Stimulated activated CD8-positive, alpha-beta memory T cell treated with anti-CD3 and anti-CD28 coated beads, Interleukin-15, amount 100 ng/mL, for 48 hours (primary cell): ENCODE results near the gene FKBP14.

Experiments used
- DNase-seq, 2 donors: peaks; one replicate each; pipeline ENCODE4 v3.0.0-alpha.2; 2020; ENCODE audit warnings: low read depth in 2 of 2

Gene FKBP14, protein sequence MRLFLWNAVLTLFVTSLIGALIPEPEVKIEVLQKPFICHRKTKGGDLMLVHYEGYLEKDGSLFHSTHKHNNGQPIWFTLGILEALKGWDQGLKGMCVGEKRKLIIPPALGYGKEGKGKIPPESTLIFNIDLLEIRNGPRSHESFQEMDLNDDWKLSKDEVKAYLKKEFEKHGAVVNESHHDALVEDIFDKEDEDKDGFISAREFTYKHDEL

GRCh38 chr7:30026229-30027064 is at the start of gene FKBP14:
Gene FKBP14, minus strand, starts transcription at chr7:30026702. Its CDS starts 194 bp downstream, at chr7:30026508.
- DNase-seq, result peak; percentile 87 to 88

DNA sequence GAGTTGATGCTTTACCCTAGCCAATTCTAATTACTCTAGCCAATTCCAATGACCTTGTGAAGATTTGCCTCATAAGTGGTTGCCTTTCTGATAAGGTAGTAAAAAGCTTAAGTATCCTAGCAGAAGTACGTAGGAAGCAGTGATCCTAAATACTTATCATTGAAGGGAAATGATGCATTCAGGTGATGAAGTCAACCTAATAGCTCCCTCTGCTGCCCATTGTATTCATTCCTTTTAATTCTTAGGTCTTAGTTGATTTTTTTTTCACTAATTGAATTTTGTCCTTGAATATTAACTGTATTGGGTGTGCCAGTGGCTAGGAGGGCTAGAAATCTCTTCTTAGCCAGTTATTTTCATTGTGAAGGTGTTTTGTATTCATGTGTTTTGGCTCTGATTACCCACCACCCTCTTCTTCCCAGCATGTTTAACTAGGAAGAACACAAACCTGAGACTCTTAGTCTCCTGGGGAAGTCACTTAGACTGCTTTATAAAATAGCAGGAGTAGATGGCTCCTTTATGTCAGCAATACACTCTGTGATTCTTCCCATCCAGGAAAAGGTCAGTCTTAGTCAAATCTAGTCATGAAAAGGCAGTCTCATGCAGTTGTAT is 48.0 kb upstream of the FKBP14 start:
- no peak for DNase-seq

- no peak for DNase-seq
Measured at GRCh38 chr7:30072735-30073134, 46.2 kb upstream of the FKBP14 start.

GRCh38 chr7:30070052-30070451 is 43.5 kb upstream of the FKBP14 start:
- DNase-seq, result no peak

GRCh38 chr7:30069096-30069867 is 42.8 kb upstream of the FKBP14 start:
- no peak for DNase-seq

DNA sequence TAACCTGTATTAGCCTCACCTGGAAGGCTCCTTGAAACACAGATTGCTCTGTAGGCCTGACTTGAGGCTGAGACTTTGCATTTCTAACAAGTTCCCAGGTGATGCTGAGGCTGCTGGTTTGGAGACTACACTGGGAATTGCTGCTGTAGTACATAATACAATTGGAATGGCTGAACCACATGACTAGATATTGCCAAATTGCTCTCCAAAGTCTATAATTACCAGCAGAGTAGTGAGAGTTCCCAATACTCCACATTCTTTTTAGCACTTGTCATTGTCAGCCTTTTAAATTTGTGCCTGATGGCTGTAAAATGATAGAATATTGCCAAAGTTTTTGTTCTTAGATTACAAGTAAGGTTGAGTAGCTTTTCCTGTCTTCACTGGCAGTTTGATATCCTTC is 41.6 kb upstream of the FKBP14 start:
- no peak for DNase-seq

DNA sequence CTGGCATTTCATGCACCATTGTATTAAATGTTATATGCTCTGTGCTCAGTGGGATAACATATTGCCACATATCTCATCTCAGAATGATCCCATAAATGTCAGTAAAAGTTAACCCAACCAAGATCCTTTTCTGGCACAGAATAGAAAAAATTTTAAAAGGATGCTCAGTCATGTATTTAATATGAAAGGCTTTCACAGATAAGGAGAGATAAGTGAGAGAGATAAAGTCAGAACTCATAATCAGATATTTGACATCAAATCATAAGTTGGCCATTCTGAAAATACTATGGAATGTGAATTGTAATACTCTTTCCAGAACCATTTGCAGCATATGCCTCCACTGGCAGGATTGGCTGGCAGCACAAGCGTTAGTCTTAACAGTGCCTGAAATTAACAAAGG is 40.2 kb upstream of the FKBP14 start:
- no peak for DNase-seq

DNA sequence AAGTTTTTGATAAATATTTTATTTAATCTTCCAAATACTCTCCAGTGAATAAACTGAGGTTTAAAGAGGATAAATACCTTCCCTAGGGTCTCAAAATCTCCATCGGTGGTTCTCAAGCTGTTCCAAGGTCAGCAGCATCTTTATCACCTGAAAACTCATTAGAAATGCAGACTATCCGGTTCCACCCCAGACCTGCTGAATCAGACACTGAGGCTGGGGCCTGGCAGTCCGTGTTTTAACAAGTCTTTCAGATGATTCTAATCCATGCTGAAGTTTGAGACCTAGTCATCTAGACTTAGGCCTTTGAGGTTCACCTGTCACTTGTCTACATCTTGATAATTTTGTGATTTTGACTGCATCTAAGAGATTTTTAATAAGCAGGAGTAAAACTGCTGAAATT is 39.2 kb upstream of the FKBP14 start:
- DNase-seq, result no peak

- no peak for DNase-seq
Measured at GRCh38 chr7:30062587-30062986, 36.1 kb upstream of the FKBP14 start.

DNA sequence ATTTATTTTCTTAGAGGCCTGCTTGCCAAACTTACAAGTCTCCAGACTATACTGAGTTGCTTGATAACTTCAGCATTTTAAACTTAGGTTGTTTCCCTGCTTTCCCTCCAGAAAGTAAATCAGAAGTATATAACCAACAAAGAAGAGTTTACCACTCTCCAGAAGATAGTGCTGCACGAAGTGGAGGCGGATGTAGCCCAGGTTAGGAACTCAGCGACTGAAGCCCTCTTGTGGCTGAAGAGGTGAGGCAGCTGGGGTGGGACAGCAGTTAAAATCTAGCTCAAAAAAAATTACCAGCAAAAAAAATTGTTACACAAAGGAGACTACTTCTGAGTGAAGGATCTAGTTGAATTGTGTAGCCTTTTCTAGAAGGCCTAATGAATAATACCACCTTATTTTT is 35.3 kb upstream of the FKBP14 start:
- peak in 1 of 2 donors; percentile 15 for DNase-seq

DNA sequence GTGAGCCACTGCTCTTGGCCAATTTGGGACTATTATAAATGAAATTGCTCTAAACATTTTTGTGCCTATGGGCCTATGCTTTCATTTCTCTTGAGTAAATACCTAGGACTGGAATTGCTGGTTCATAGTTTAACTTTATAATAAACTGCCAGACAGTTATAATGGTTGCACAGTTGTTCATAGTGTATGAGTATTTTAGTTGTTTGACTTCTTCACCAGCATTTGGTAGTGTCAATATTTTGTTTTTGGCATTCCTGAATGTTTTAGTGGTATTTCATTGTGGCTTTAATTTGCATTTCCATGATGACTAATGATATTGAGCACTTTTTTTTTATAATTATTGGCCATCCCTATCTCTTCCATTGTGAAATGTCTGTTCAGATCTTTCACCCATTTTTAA is 31.2 kb upstream of the FKBP14 start:
- no peak for DNase-seq

GRCh38 chr7:30053068-30053467 is 26.6 kb upstream of the FKBP14 start:
- DNase-seq, result no peak

- no peak for DNase-seq
Measured at GRCh38 chr7:30049173-30049572, 22.7 kb upstream of the FKBP14 start.

GRCh38 chr7:30048582-30048981 is 22.1 kb upstream of the FKBP14 start:
- no peak for DNase-seq

DNA sequence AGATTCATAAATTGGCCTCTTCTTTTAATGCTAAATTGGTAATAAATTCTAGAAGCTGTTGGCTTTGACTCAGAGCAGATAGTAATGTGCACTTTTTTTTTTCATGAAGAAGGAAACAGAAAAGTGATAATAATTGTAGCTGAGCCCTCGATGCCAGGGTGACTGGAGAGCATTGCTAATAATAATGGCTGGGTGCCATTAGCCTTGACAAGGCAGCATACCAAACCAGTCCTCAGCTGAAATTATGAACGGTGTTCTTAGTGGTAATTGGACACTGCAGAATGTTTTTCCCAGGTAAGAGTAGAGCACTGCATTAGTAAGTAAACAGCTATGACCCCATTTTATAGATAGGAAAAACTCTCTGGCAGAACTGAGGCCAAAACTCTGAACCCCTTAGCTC is 20.6 kb upstream of the FKBP14 start:
- no peak for DNase-seq

DNA sequence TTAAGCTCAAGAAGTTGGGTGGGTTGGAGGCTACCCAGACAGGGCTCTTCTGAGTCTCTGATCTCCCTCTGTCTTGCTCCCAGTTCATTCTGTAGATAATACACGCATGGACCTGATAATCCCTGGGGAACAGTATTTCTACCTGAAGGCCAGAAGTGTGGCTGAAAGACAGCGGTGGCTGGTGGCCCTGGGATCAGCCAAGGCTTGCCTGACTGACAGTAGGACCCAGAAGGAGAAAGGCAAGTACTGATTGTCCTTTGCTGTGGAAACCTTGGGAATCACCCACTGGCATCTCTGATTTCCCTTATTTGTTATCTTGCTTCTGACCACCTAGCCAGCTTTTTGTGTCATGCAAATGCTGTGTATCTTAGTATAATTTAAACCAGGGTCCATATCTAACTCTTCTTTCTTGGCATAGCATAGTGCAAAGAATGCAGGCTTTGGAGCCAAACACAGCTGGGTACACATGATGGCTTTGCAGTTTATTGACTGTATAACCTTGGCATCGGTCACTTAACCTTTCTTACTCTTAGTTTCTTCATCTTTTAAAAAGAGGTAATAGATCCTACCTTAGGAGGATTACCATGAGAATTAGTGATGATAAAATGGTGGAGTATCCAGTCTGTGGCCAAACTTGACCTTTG is 19.7 kb upstream of the FKBP14 start:
- no peak for DNase-seq

- no peak for DNase-seq
Measured at GRCh38 chr7:30041526-30042269, 15.2 kb upstream of the FKBP14 start.

- no peak for DNase-seq
Measured at GRCh38 chr7:30040938-30041337, 14.4 kb upstream of the FKBP14 start.

- DNase-seq, result no peak
Measured at GRCh38 chr7:30038196-30038980, 11.9 kb upstream of the FKBP14 start.

DNA sequence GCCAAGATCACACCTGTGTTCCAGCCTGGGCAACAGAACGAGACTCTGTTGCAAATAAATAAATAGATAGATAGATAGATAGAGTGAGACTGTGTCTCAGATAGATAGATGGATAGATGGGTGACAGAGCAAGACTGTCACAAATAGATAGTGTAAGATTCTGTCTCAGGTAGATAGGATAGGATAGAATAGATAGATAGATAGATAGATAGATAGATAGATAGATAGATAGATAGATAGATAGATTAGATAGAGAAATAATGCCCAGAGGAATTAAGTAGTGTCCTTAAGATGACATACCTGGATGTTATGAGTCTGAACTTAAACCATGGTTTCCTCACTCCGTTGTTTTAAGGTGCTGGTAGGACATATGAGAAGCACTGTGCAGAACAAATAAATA is 9.7 kb upstream of the FKBP14 start:
- DNase-seq, result no peak
